Osteoblast (primary cell): ENCODE results near the gene TIMM50. TPM values are rescaled to one million over a fixed set of nuclear protein-coding genes. Genes with fewer than 3 reads are reported as not detected.
A peak's percentile ranks its signal among the peaks of the same experiment; 100 is the strongest.

Experiments
- DNase-seq: peaks from one replicate; pipeline ENCODE4 v3.0.0; 2011; ENCODE audit warnings: low spot score, mixed read lengths; ENCODE audit not compliant: insufficient read length; ENCODE audit errors: missing footprints
- H2AFZ ChIP-seq: 2 replicates; pipeline ENCODE4 v1.6.0; 2011; ENCODE audit warnings: mild to moderate bottlenecking, low read length
- H3K27ac ChIP-seq: 2 replicates; pipeline ENCODE4 v1.5.1; 2011; ENCODE audit warnings: mild to moderate bottlenecking, low read depth, low read length, moderate library complexity
- H3K27me3 ChIP-seq: 2 replicates; pipeline ENCODE4 v1.6.0; 2012; ENCODE audit warnings: mild to moderate bottlenecking, control low read depth, inconsistent platforms, low read length, moderate library complexity; ENCODE audit not compliant: insufficient read depth
- H3K36me3 ChIP-seq: 2 replicates; pipeline ENCODE4 v1.5.1; 2011; ENCODE audit warnings: mild to moderate bottlenecking, low read length, control low read depth, moderate library complexity; ENCODE audit not compliant: insufficient read depth
- H3K4me1 ChIP-seq: 2 replicates; pipeline ENCODE4 v1.5.1; 2011; ENCODE audit warnings: mild to moderate bottlenecking, low read length, control low read depth, moderate library complexity; ENCODE audit not compliant: insufficient read depth
- H3K4me2 ChIP-seq: 2 replicates; pipeline ENCODE4 v1.6.0; 2011; ENCODE audit warnings: mild to moderate bottlenecking, low read length; ENCODE audit not compliant: insufficient read depth
- H3K4me3 ChIP-seq: fragments of 200-600 bp; sonication (generic); 3 replicates; pipeline ENCODE4 v1.5.1; 2012; ENCODE audit warnings: mild to moderate bottlenecking, low read length, inconsistent platforms; ENCODE audit not compliant: insufficient read depth
- H3K79me2 ChIP-seq: 2 replicates; pipeline ENCODE4 v1.6.0; 2012; ENCODE audit warnings: mild to moderate bottlenecking, low read length, control low read depth, inconsistent platforms; ENCODE audit not compliant: insufficient read depth
- H3K9me3 ChIP-seq: 2 replicates; pipeline ENCODE4 v1.5.1; 2011; ENCODE audit warnings: low read depth, low read length, control low read depth
- H4K20me1 ChIP-seq: 2 replicates; pipeline ENCODE4 v1.6.0; 2012; ENCODE audit warnings: mild to moderate bottlenecking, low read length, control low read depth; ENCODE audit not compliant: insufficient read depth
- total RNA-seq: library from RNA; depleted of rRNA; stranded (reverse); fragments of >200 nt; gene quantifications from 2 replicates; pipeline ENCODE4 v1.2.3, GENCODE V29; 2012
- TF ChIP-seq, protein P1 (sequence below): IDR thresholded peaks from 2 replicates; pipeline ENCODE4 v1.5.1; 2011; ENCODE audit warnings: mild to moderate bottlenecking, low read depth, low read length, moderate library complexity; ENCODE audit errors: extremely low read depth

The TIMM50 gene
- total RNA-seq, 1 donor: 36.9 TPM

DNA sequence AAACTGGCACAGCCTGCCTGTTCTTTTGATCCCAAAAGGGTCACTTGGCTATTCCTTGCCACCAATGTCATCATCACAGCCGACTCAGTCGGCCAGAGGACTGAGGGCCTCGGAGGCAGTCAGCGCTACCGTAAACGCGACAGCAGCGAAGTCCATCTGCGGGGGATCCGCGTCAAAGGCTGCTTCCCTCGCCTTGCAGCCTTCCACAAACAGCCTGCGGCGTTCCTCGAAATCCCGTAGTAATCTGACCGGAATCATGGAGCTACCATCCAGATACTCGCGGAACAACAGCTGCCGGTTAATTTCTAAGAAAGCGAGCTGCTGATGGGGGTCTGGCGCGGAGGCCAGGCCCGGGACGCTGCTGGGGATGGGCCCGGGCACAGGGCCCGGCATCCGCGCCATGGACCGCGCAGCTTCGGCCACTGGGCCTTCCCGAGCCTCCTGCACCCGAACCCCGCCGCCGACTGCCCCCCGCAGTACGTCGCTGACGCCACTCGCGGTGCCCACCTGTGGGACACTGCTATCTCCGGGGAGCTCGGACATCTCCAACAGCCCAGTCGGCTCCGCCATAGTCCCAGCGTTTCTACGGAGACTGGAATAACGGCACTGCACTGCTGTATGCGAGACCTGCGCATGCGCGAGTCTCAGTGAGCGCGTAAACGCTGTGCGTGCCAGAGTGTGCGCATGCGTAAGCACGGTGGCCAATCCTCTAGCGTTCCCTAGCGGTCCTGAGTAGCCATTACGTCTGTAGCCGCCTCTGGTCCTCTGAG, 51.8 kb downstream of the TIMM50 start, which contains the start of gene EID2B:
TSS of gene EID2B (minus strand) at position 620 of the 770 bp plus-strand sequence. CDS start at position 570, 50 bp downstream.
- Histone ChIP-seq H3K27ac (peak within 1 kb of the TSS; percentile 81), H3K79me2 (peaks cover 33% of the 10 kb centered on the region), H3K4me3 (peak within 1 kb of the TSS; percentile 96), H3K27me3 (no peaks in the 10 kb centered on the region), H3K4me2 (peak within 1 kb of the TSS; percentile 98), H3K4me1 (peaks cover 4% of the 10 kb centered on the region), H3K36me3 (no peaks in the 10 kb centered on the region), H4K20me1 (peaks cover 10% of the 10 kb centered on the region), H2AFZ (peak within 1 kb of the TSS; percentile 95), H3K9me3 (no peaks in the 10 kb centered on the region)
- TF ChIP-seq, protein P1, sequence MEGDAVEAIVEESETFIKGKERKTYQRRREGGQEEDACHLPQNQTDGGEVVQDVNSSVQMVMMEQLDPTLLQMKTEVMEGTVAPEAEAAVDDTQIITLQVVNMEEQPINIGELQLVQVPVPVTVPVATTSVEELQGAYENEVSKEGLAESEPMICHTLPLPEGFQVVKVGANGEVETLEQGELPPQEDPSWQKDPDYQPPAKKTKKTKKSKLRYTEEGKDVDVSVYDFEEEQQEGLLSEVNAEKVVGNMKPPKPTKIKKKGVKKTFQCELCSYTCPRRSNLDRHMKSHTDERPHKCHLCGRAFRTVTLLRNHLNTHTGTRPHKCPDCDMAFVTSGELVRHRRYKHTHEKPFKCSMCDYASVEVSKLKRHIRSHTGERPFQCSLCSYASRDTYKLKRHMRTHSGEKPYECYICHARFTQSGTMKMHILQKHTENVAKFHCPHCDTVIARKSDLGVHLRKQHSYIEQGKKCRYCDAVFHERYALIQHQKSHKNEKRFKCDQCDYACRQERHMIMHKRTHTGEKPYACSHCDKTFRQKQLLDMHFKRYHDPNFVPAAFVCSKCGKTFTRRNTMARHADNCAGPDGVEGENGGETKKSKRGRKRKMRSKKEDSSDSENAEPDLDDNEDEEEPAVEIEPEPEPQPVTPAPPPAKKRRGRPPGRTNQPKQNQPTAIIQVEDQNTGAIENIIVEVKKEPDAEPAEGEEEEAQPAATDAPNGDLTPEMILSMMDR: peak; percentile 98
- peak; percentile 98 for DNase-seq

DNA sequence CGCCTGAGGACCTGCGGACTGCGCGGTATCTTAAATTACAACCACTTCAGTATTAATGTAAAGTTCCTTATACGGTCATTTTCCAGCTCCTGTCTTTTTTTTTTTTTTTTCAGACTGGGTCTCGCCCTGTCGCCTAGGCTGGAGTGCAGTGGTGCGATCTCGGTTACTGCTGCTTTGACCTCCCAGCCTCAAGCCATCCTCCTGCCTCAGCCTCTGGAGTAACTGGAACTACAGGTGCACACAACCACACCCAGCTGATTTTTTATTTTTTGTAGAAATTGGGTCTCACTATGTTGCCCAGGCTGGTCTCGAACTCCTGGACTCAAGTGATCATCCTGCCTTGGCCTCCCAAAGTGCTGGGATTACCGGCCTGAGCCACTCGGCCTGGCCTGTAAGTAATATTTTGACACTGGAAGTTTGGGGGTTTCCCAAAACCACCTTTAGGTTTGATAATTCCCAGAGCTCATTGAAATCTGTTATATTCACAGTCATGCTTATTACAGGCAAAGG, 52.4 kb downstream of the TIMM50 start:
- no peaks in the 10 kb centered on the region for H3K9me3 ChIP-seq
- no peaks in the 10 kb centered on the region for H3K27me3 ChIP-seq
- TF ChIP-seq, protein P1: no peak
- peaks cover 4% of the 10 kb centered on the region for H3K4me1 ChIP-seq
- peaks cover 14% of the 10 kb centered on the region for H4K20me1 ChIP-seq
- H3K4me3 ChIP-seq: peak overlapping the region; percentile 96
- H3K4me2 ChIP-seq: peak overlapping the region; percentile 98
- H3K36me3 ChIP-seq: no peaks in the 10 kb centered on the region
- no peak overlapping the region for H2AFZ ChIP-seq
- DNase-seq: no peak
- peaks cover 39% of the 10 kb centered on the region for H3K79me2 ChIP-seq
- no peak overlapping the region for H3K27ac ChIP-seq

DNA sequence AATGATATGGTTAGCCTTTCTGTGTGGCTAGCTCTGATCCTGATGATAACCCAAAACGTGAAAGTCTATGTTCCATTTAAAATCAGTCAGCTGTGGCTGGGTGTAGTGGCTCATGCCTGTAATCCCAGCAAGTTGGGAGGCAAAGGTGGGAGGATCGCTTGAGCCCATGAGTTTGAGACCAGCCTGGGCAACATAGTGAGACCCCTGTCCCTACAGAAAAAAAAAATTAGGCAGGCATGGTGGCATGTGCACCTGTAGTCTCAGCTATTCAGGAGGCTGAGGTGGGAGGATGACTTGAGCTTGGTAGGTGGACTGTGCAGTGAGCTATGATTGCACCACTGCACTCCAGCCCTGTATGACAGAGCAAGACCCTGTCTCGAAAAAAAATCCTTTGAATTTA, 53.2 kb downstream of the TIMM50 start:
- H3K9me3 ChIP-seq: no peaks in the 10 kb centered on the region
- peaks cover 16% of the 10 kb centered on the region for H4K20me1 ChIP-seq
- no peak for DNase-seq
- H3K36me3 ChIP-seq: no peaks in the 10 kb centered on the region
- no peak overlapping the region for H2AFZ ChIP-seq
- H3K4me1 ChIP-seq: peaks cover 11% of the 10 kb centered on the region
- peaks cover 46% of the 10 kb centered on the region for H3K79me2 ChIP-seq
- no peaks in the 10 kb centered on the region for H3K27me3 ChIP-seq
- no peak overlapping the region for H3K4me2 ChIP-seq
- H3K27ac ChIP-seq: no peak overlapping the region
- TF ChIP-seq, protein P1: no peak
- H3K4me3 ChIP-seq: no peak overlapping the region

DNA sequence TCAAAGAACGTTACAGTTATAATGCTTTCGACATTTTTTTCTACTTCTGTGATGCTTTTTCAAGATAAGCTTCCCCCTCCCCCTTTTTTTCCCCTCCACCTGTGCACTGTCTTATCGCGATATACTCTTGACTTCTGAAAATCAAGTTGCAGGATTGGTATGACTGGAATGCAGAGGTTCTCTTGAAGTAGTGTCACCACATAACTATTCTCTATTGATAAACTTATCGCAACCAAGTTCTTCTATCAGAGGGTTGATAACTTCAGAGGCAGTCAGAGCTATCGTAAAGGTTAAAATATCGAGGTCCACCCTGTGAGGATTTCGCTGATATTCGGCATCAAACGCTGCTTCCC, 58.5 kb downstream of the TIMM50 start:
- H3K4me1 ChIP-seq: peaks cover 10% of the 10 kb centered on the region
- no peaks in the 10 kb centered on the region for H3K36me3 ChIP-seq
- DNase-seq: no peak
- no peaks in the 10 kb centered on the region for H3K27me3 ChIP-seq
- H4K20me1 ChIP-seq: peaks cover 7% of the 10 kb centered on the region
- H3K4me3 ChIP-seq: peak overlapping the region; percentile 89
- TF ChIP-seq, protein P1: no peak
- H3K9me3 ChIP-seq: no peaks in the 10 kb centered on the region
- peak overlapping the region; percentile 80 for H2AFZ ChIP-seq
- H3K79me2 ChIP-seq: peaks cover 25% of the 10 kb centered on the region
- peak overlapping the region; percentile 84 for H3K27ac ChIP-seq
- peak overlapping the region; percentile 88 for H3K4me2 ChIP-seq
